HG02885 (cell line): ENCODE data around the gene THSD7B.
"Not testable (repeated sequence)": the region's sequence is repeated elsewhere in the genome, so short reads cannot be mapped to it uniquely, and the experiment has no call there.

Experiments
- ATAC-seq: cut with Tn5 transposase; IDR thresholded peaks from one replicate; pipeline ENCODE4 v1.9.1; 2021; ENCODE audit warnings: mild to moderate bottlenecking; ENCODE audit not compliant: unreplicated experiment, poor library complexity

The THSD7B gene

GRCh38 chr2:137233091-137233490, 467.7 kb downstream of the THSD7B start:
- ATAC-seq, result no peak

DNA sequence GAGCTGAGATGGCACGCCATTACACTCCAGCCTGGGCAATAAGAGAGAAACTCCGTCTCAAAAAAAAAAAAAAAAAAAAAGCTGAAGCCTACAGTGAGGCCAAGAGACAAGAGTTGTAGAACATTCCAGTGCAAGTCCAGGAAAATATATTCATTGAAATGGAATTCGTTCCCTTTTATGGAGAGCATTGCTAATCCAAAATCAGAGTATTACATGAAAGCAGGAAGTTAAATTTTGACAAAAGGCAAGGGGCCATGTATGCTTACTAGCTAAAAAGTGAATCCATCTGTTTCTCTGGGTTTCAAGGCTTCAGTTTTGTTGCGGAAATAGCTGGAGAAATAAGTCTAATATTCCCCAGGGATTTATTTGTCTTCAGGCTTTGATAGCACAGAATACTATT, 471.7 kb downstream of the THSD7B start:
- no peak for ATAC-seq

DNA sequence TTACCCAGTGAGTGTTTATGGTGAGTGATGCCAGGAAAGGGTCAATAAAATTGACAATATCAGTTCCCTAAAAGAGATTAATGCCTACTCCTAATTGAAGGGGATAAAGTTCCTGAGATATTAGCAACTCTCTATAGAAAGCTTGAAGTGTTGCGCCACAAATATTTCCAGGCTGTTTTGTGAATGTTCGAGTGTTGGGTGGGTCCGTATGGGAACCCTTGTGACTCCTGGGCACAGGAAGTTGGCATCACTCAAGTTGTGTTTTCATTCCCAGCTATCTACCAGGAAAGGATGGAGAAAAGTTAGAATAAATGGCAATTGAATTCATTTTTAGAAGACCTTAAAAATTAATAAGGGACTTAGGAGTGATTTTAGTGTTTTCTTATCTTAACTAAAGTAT, 472.7 kb downstream of the THSD7B start:
- no peak for ATAC-seq

- ATAC-seq, result no peak
These were observed 484.3 kb downstream of the THSD7B start for GRCh38 chr2:137249463-137250130.

GRCh38 chr2:137250401-137250800, 485.1 kb downstream of the THSD7B start:
- ATAC-seq, result no peak

DNA sequence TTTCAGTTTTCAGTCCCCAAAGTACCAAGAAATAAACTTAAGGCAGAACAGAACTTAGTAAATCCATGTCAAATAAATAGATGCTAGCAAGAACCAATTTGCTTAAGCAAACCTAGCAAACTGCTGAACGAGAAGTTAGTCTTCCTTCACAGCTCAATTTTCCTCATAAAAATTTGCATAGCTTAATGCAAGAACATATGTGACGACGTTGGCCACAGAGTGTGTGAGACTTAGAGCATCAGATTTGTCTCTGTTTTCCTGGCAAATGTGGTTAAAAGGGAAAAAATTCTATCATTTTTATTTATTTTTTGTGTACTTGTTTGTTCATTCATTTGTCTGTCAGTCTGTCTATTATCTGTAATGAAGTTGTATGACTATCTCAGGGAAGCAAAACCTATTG, 485.7 kb downstream of the THSD7B start:
- no peak for ATAC-seq

GRCh38 chr2:137252934-137253333, 487.6 kb downstream of the THSD7B start:
- no peak for ATAC-seq

GRCh38 chr2:137254052-137254451, 488.7 kb downstream of the THSD7B start:
- no peak for ATAC-seq

DNA sequence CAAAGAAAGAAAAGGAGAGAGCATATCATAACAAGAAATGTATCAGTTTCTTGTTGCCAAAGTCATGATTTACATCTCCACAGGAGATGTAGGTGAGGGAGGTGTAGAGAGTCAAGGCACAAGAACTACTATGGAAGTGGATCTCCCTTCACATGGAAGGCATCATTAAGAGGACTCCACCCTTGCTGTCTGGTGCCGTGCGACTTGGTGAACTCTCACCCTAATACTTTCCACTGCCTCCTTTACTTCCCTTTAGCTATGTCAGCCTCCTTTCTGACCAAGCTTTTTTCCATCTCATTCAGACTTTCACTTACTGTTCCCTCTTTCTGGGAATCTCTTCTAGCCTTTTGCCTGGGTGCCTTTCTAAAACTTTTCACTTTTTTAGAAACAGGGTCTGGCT, 490.0 kb downstream of the THSD7B start:
- ATAC-seq, result no peak

DNA sequence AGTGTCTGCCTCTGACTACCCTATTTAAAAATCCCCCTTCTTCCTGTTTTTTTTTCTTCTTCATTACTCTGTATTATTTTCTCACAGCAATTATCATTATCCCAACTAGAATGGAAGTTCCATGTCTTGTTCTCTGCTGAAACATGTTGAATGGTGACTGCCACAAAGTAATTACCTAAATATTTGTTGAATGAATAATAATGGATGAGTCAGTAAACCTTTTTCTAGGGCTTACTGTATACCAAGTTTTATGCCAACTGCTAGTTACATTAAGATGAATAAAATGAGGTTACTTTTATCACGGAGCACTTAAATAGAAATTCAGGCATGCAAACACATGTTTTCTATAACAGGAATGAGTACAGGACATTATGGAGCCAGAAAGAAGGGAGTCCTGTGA, 490.6 kb downstream of the THSD7B start:
- ATAC-seq, result no peak

DNA sequence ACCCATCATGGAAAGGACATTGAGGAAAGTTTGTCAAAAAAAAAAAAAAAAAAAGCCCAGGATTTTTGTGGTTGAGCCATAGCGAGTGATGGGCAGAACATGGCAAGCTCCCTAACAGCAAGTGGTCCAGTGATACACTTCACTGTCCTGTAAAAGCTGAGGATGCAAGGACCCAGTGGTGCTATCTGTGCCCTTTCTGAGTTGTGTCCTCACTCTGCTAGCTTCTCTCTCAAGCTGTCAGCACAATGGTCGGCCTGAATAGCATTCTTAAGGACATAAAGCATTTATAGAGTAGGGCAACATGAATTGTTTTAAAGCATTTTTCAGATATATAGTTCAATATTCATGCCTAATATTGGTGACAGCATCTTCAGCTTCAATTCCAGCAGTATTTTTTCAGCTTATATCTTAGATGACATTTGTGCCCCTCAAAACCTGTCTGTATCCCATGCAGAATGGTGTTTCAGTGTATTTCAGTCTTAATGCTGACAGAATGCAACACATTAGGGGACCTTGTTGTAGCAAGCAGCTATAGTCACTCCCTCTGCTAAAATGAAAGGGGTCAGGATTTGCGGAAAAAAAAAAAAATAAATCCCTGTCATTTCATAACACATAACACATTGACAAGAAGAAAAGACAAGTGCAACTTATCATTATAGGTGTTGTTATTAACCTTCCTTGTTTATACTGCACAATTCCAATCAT, 496.7 kb downstream of the THSD7B start:
- no peak for ATAC-seq

DNA sequence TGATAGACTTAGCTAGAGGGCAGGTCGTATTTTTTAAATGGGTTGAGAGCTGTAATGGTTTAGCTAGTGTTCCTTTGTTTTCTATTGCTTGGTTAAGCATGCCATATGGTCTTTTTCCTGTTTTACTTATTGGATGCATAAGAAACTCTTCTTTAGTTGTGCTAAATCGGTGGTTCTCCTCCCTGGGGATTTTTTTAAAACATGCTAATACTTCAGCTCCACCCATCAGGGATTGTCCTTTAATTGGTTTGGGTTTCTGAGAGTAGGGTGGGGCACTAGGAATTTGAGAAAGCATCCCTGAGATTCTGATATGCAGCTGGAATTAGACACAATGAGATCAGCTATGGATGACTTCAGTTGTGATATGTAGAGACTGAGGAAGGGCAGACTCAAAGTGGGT, 497.2 kb downstream of the THSD7B start:
- ATAC-seq, result no peak

- no peak for ATAC-seq
These were observed 522.7 kb downstream of the THSD7B start for GRCh38 chr2:137287913-137288639.

- ATAC-seq, result no peak
These were observed 526.7 kb downstream of the THSD7B start for GRCh38 chr2:137291836-137292570.

DNA sequence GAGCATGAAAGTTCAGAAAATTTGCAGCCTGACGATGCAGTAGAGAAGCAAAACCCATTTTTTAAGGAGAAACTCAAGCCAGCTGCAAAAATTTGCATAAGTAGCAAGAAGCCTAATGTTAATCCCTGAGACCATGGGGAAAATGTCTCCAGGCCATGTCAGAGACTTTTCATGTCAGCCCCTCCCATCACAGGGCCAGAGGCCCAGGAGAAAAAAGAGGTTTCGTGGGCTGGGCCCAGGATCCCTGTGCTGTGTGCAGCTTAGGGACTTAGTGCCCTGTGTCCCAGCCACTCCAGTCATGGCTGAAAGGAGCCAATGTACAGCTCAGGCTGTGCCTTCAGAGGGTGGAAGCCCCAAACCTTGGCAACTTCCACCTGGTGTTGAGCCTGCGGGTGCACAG, 533.0 kb downstream of the THSD7B start:
- ATAC-seq, result no peak

DNA sequence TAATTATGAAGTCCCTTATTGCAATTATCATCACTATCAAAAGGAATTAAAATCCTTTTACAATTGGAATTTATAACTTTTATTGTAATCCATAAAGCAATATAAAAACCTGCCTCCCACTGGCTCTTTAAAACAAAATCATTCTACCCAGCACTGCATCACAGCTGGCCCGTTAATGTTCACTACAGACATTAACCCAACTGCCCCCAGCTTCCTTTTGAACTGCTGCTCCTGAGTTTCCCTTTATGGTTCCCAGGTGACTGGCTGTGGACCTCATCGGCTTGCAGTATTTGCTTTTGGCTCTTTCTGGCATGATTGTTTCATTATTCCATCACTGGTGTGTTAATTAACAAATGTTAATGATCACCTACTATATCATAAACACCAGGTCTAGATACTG, 535.6 kb downstream of the THSD7B start:
- no peak for ATAC-seq

- no peak for ATAC-seq
These were observed 537.6 kb downstream of the THSD7B start for GRCh38 chr2:137302957-137303356.

DNA sequence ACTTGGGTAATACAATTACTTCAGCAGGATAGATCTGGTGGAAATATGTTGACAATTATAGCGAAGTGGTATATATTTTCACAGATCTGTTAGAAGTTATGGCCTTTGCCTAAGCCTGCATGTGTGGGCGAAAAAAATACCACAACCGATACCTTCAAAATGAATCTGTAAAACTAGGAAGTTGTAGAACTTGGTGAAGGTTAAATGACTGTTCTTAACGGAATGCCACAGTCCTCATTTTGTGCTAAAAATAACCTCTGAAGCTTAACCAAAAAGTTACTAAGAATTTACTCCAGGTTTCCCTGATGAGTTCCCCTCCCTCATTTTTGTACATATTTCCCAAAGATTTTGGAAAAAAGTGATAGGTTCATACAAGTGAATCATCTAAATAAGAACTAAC, 550.7 kb downstream of the THSD7B start:
- ATAC-seq, result no peak

DNA sequence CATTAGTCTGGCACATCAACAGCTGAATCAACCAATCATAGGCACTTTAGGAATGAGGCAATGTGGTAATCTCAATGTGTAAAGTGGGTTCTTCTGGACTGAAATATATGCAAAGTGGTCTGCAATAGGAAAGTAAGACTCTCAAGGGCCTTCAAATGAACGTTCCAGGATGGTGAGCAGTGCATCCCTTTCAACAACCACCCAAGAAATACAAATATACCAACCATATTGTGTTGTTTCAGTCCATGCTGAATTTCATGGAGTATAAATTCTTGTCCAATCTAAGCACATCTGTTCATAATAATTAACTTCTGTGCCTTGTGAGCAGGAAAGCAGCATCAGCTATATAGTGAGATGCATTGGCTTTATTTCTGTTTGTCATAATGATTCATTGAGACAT, 556.2 kb downstream of the THSD7B start:
- ATAC-seq, result no peak

- not testable (repeated sequence) for ATAC-seq
These were observed 566.2 kb downstream of the THSD7B start for GRCh38 chr2:137331562-137331961.
